ENCODE data around the gene GNG5.
"Not testable (repeated sequence)": the region's sequence is repeated elsewhere in the genome, so short reads cannot be mapped to it uniquely, and the experiment has no call there.

The GNG5 gene

GRCh38 chr1:84493747-84494146 is 12.6 kb downstream of the GNG5 start:
- DNase-seq: no peak

GRCh38 chr1:84492726-84493125 is 13.7 kb downstream of the GNG5 start:
- intact Hi-C loops (cut with DNase I): no loop called here

More at GRCh38 chr1:84493747-84494146, 12.6 kb downstream of the GNG5 start:
- intact Hi-C loops (cut with DNase I): no loop called here

GRCh38 chr1:84489766-84490165 is 16.6 kb downstream of the GNG5 start:
- intact Hi-C loops (cut with DNase I): no loop called here
- no peak for DNase-seq

More at GRCh38 chr1:84492726-84493125, 13.7 kb downstream of the GNG5 start:
- no peak for DNase-seq

- intact Hi-C loops (cut with DNase I): no loop called here
- no peak for DNase-seq
These were observed 18.3 kb downstream of the GNG5 start for GRCh38 chr1:84488107-84488506.

GRCh38 chr1:84481317-84481716 is 25.1 kb downstream of the GNG5 start:
- intact Hi-C loops (cut with DNase I): no loop called here
- no peak for DNase-seq

- DNase-seq: no peak
- intact Hi-C loops (cut with DNase I): no loop called here
These were observed 25.7 kb downstream of the GNG5 start for GRCh38 chr1:84480650-84481049.

GRCh38 chr1:84479998-84480397 is 26.4 kb downstream of the GNG5 start:
- intact Hi-C loops (cut with DNase I): loop anchor here (1.0 kb wide), 1 partner anchor 94 kb away; the partner anchor contains the start of gene CTBS

GRCh38 chr1:84478876-84479868 is 27.2 kb downstream of the GNG5 start, which contains the start of gene RPF1:
Gene RPF1 (plus strand): TSS chr1:84479266. CDS start chr1:84479282, 16 bp downstream.
- intact Hi-C loops (cut with DNase I): loop anchor here (1.0 kb wide), 1 partner anchor 95 kb away; the partner anchor contains the start of gene CTBS
- peak; percentile 56 to 97 (median 76) for DNase-seq

More at GRCh38 chr1:84479998-84480397, 26.4 kb downstream of the GNG5 start:
- no peak for DNase-seq

- intact Hi-C loops (cut with DNase I): no loop called here
- DNase-seq: no peak
These were observed 30.2 kb downstream of the GNG5 start for GRCh38 chr1:84476225-84476624.

- no peak for DNase-seq
- intact Hi-C loops (cut with DNase I): no loop called here
These were observed 39.1 kb downstream of the GNG5 start for GRCh38 chr1:84467298-84467697.

GRCh38 chr1:84462118-84462517 is 44.3 kb downstream of the GNG5 start:
- DNase-seq: no peak
- intact Hi-C loops (cut with DNase I): no loop called here

- intact Hi-C loops (cut with DNase I): no loop called here
- DNase-seq: no peak
These were observed 53.9 kb downstream of the GNG5 start for GRCh38 chr1:84452436-84452835.

GRCh38 chr1:84450910-84451309 is 55.5 kb downstream of the GNG5 start:
- intact Hi-C loops (cut with DNase I): no loop called here
- DNase-seq: no peak

GRCh38 chr1:84448704-84449103 is 57.7 kb downstream of the GNG5 start:
- DNase-seq; intact Hi-C loops (cut with DNase I): not testable (repeated sequence)

All from posterior cingulate gyrus (tissue), 11 donors.